ENCODE measurements around the gene NAT10.
"Not testable (repeated sequence)": the region's sequence is repeated elsewhere in the genome, so short reads cannot be mapped to it uniquely, and the experiment has no call there.

Gene NAT10

GRCh38 chr11:34176751-34177209 lies 71.4 kb downstream of the NAT10 start:
- Histone ChIP-seq H3K27me3 (ENCODE audit: control insufficient read depth in 5 of 5, insufficient read depth in 4 of 5, low read length in 5 of 5) (no peaks in the 10 kb centered on the region), H3K9ac (ENCODE audit: low read length in 5 of 5) (no peak overlapping the region), H3K4me1 (ENCODE audit: control insufficient read depth in 5 of 5, insufficient read depth in 5 of 5, low read length in 5 of 5) (peaks cover 0 to 20% (median 11%) of the 10 kb centered on the region in 5 donors), H3K9me3 (ENCODE audit: control insufficient read depth in 5 of 5, low read length in 5 of 5) (no peaks in the 10 kb centered on the region), H3K27ac (ENCODE audit: low read depth, low read length) (no peak overlapping the region), H3K36me3 (ENCODE audit: control insufficient read depth in 5 of 5, insufficient read depth in 5 of 5, low read length in 5 of 5) (no peaks in the 10 kb centered on the region), H3K4me3 (ENCODE audit: low read depth in 1 of 5, low read length in 5 of 5) (no peak overlapping the region)

- H3K9ac ChIP-seq (ENCODE audit: low read length in 5 of 5) = no peak overlapping the region
- no peaks in the 10 kb centered on the region for H3K36me3 ChIP-seq (ENCODE audit: control insufficient read depth in 5 of 5, insufficient read depth in 5 of 5, low read length in 5 of 5)
- H3K4me3 ChIP-seq (ENCODE audit: low read depth in 1 of 5, low read length in 5 of 5) = no peak overlapping the region
- H3K27me3 ChIP-seq (ENCODE audit: control insufficient read depth in 5 of 5, insufficient read depth in 4 of 5, low read length in 5 of 5) = no peaks in the 10 kb centered on the region
- no peaks in the 10 kb centered on the region for H3K9me3 ChIP-seq (ENCODE audit: control insufficient read depth in 5 of 5, low read length in 5 of 5)
- H3K4me1 ChIP-seq (ENCODE audit: control insufficient read depth in 5 of 5, insufficient read depth in 5 of 5, low read length in 5 of 5) = peaks cover 0 to 25% (median 12%) of the 10 kb centered on the region in 5 donors
- no peak overlapping the region for H3K27ac ChIP-seq (ENCODE audit: low read depth, low read length)
Observed at GRCh38 chr11:34178209-34178821, 72.9 kb downstream of the NAT10 start.

GRCh38 chr11:34179026-34179675 lies 73.7 kb downstream of the NAT10 start:
- no peaks in the 10 kb centered on the region for H3K9me3 ChIP-seq (ENCODE audit: control insufficient read depth in 5 of 5, low read length in 5 of 5)
- no peaks in the 10 kb centered on the region for H3K27me3 ChIP-seq (ENCODE audit: control insufficient read depth in 5 of 5, insufficient read depth in 4 of 5, low read length in 5 of 5)
- no peak overlapping the region for H3K27ac ChIP-seq (ENCODE audit: low read depth, low read length)
- H3K4me3 ChIP-seq (ENCODE audit: low read depth in 1 of 5, low read length in 5 of 5) = no peak overlapping the region
- peaks cover 0 to 20% (median 11%) of the 10 kb centered on the region in 5 donors for H3K4me1 ChIP-seq (ENCODE audit: control insufficient read depth in 5 of 5, insufficient read depth in 5 of 5, low read length in 5 of 5)
- no peaks in the 10 kb centered on the region for H3K36me3 ChIP-seq (ENCODE audit: control insufficient read depth in 5 of 5, insufficient read depth in 5 of 5, low read length in 5 of 5)
- H3K9ac ChIP-seq (ENCODE audit: low read length in 5 of 5) = no peak overlapping the region

GRCh38 chr11:34180040-34180813 lies 74.8 kb downstream of the NAT10 start:
- no peak overlapping the region for H3K27ac ChIP-seq (ENCODE audit: low read depth, low read length)
- no peaks in the 10 kb centered on the region for H3K27me3 ChIP-seq (ENCODE audit: control insufficient read depth in 5 of 5, insufficient read depth in 4 of 5, low read length in 5 of 5)
- H3K4me1 ChIP-seq (ENCODE audit: control insufficient read depth in 5 of 5, insufficient read depth in 5 of 5, low read length in 5 of 5) = peaks cover 0 to 12% (median 3%) of the 10 kb centered on the region in 5 donors

GRCh38 chr11:34180814-34181165 lies 75.4 kb downstream of the NAT10 start:
- H3K9me3 ChIP-seq (ENCODE audit: control insufficient read depth in 5 of 5, low read length in 5 of 5); H3K36me3 ChIP-seq (ENCODE audit: control insufficient read depth in 5 of 5, insufficient read depth in 5 of 5, low read length in 5 of 5); H3K4me3 ChIP-seq (ENCODE audit: low read depth in 1 of 5, low read length in 5 of 5); H3K27me3 ChIP-seq (ENCODE audit: control insufficient read depth in 5 of 5, insufficient read depth in 4 of 5, low read length in 5 of 5); H3K27ac ChIP-seq (ENCODE audit: low read depth, low read length); H3K9ac ChIP-seq (ENCODE audit: low read length in 5 of 5): not testable (repeated sequence)
- peaks cover 0 to 12% (median 3%) of the 10 kb centered on the region in 5 donors for H3K4me1 ChIP-seq (ENCODE audit: control insufficient read depth in 5 of 5, insufficient read depth in 5 of 5, low read length in 5 of 5)

More at GRCh38 chr11:34180040-34180813, 74.8 kb downstream of the NAT10 start:
- H3K4me3 ChIP-seq (ENCODE audit: low read depth in 1 of 5, low read length in 5 of 5) = no peak overlapping the region
- H3K9ac ChIP-seq (ENCODE audit: low read length in 5 of 5) = no peak overlapping the region
- H3K36me3 ChIP-seq (ENCODE audit: control insufficient read depth in 5 of 5, insufficient read depth in 5 of 5, low read length in 5 of 5) = no peaks in the 10 kb centered on the region
- no peaks in the 10 kb centered on the region for H3K9me3 ChIP-seq (ENCODE audit: control insufficient read depth in 5 of 5, low read length in 5 of 5)

GRCh38 chr11:34181251-34181650 lies 75.8 kb downstream of the NAT10 start:
- Histone ChIP-seq H3K36me3 (ENCODE audit: control insufficient read depth in 5 of 5, insufficient read depth in 5 of 5, low read length in 5 of 5) (no peaks in the 10 kb centered on the region), H3K27ac (ENCODE audit: low read depth, low read length) (no peak overlapping the region), H3K4me3 (ENCODE audit: low read depth in 1 of 5, low read length in 5 of 5) (no peak overlapping the region), H3K9me3 (ENCODE audit: control insufficient read depth in 5 of 5, low read length in 5 of 5) (no peaks in the 10 kb centered on the region), H3K4me1 (ENCODE audit: control insufficient read depth in 5 of 5, insufficient read depth in 5 of 5, low read length in 5 of 5) (peaks cover 0 to 17% (median 8%) of the 10 kb centered on the region in 5 donors), H3K27me3 (ENCODE audit: control insufficient read depth in 5 of 5, insufficient read depth in 4 of 5, low read length in 5 of 5) (no peaks in the 10 kb centered on the region), H3K9ac (ENCODE audit: low read length in 5 of 5) (no peak overlapping the region)

- H3K27me3 ChIP-seq (ENCODE audit: control insufficient read depth in 5 of 5, insufficient read depth in 4 of 5, low read length in 5 of 5) = no peaks in the 10 kb centered on the region
- no peaks in the 10 kb centered on the region for H3K9me3 ChIP-seq (ENCODE audit: control insufficient read depth in 5 of 5, low read length in 5 of 5)
- no peaks in the 10 kb centered on the region for H3K36me3 ChIP-seq (ENCODE audit: control insufficient read depth in 5 of 5, insufficient read depth in 5 of 5, low read length in 5 of 5)
- H3K4me3 ChIP-seq (ENCODE audit: low read depth in 1 of 5, low read length in 5 of 5) = no peak overlapping the region
- H3K27ac ChIP-seq (ENCODE audit: low read depth, low read length) = no peak overlapping the region
- no peak overlapping the region for H3K9ac ChIP-seq (ENCODE audit: low read length in 5 of 5)
- peaks cover 0 to 20% (median 12%) of the 10 kb centered on the region in 5 donors for H3K4me1 ChIP-seq (ENCODE audit: control insufficient read depth in 5 of 5, insufficient read depth in 5 of 5, low read length in 5 of 5)
Observed at GRCh38 chr11:34181856-34182405, 76.5 kb downstream of the NAT10 start.

- Histone ChIP-seq H3K4me1 (ENCODE audit: control insufficient read depth in 5 of 5, insufficient read depth in 5 of 5, low read length in 5 of 5) (peaks cover 0 to 20% (median 12%) of the 10 kb centered on the region in 5 donors), H3K9me3 (ENCODE audit: control insufficient read depth in 5 of 5, low read length in 5 of 5) (no peaks in the 10 kb centered on the region), H3K4me3 (ENCODE audit: low read depth in 1 of 5, low read length in 5 of 5) (no peak overlapping the region), H3K27ac (ENCODE audit: low read depth, low read length) (no peak overlapping the region), H3K27me3 (ENCODE audit: control insufficient read depth in 5 of 5, insufficient read depth in 4 of 5, low read length in 5 of 5) (no peaks in the 10 kb centered on the region), H3K9ac (ENCODE audit: low read length in 5 of 5) (no peak overlapping the region), H3K36me3 (ENCODE audit: control insufficient read depth in 5 of 5, insufficient read depth in 5 of 5, low read length in 5 of 5) (no peaks in the 10 kb centered on the region)
Observed at GRCh38 chr11:34182425-34182824, 77.0 kb downstream of the NAT10 start.

- Histone ChIP-seq H3K4me1 (ENCODE audit: control insufficient read depth in 5 of 5, insufficient read depth in 5 of 5, low read length in 5 of 5) (peaks cover 0 to 20% (median 12%) of the 10 kb centered on the region in 5 donors), H3K9ac (ENCODE audit: low read length in 5 of 5) (no peak overlapping the region), H3K9me3 (ENCODE audit: control insufficient read depth in 5 of 5, low read length in 5 of 5) (no peaks in the 10 kb centered on the region), H3K36me3 (ENCODE audit: control insufficient read depth in 5 of 5, insufficient read depth in 5 of 5, low read length in 5 of 5) (no peaks in the 10 kb centered on the region), H3K4me3 (ENCODE audit: low read depth in 1 of 5, low read length in 5 of 5) (no peak overlapping the region), H3K27ac (ENCODE audit: low read depth, low read length) (no peak overlapping the region), H3K27me3 (ENCODE audit: control insufficient read depth in 5 of 5, insufficient read depth in 4 of 5, low read length in 5 of 5) (no peaks in the 10 kb centered on the region)
Observed at GRCh38 chr11:34182921-34183685, 77.7 kb downstream of the NAT10 start.

All from subcutaneous abdominal adipose tissue (tissue), 5 donors.